Activated CD8-positive, alpha-beta memory T cell treated with anti-CD3 and anti-CD28 coated beads for 4 hours (primary cell): Measurements from ENCODE around the gene SIK3.
A peak's percentile ranks its signal among the peaks of the same experiment; 100 is the strongest.

Experiments
- DNase-seq, 2 donors: peaks; one replicate each; pipeline ENCODE4 v3.0.0-alpha.2; 2020; ENCODE audit warnings: low read depth in 2 of 2

Gene SIK3

DNA sequence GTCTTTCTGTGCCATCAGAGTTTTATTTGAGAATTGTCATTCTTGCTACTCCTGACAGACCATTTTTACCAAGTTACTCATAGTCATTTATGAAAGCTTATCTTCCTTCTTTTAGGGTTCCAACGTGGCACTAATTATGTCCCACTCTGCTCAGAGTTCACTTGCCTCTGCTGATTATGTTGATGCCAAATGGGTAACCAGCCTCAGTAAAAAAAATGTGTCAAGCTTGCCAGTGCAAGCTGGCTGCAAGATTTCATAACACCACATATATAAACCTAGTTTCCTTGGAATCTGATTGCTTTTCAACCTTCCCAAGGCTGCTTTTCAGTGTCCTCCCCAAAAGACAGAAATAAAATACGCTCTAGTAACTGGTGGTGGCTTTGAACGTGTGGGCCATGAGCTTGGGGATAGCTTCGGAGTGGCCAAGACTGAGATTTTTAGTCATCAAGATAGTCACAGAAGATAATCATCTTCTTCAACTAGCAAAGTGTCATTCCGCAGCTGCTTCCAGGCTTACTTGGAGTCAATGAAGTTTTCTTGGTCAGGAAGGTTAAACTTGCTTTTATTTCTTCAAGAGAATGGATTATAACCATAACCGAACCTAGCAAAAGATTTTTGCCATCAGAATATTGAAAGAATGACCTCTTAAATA lies 231.3 kb downstream of the SIK3 start:
- no peak for DNase-seq

DNA sequence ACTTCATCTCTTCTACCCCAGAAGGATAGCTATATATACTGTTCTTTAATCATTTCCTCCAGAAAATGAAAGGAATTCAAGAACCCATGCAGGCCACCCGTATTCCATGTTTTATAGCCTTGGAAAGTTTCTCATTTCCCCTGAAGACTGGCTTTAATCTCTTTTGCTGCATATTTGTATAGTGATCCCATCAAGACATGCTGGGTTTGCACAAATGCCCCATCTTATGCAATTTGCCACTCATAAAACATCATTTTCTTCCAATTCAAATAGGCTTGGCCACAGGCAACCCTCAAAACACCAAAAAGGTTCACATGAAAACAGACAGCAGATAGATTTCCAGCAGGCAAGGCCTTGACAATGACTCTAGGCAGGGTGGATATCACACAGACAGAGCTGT lies 232.5 kb downstream of the SIK3 start:
- DNase-seq, result no peak

DNA sequence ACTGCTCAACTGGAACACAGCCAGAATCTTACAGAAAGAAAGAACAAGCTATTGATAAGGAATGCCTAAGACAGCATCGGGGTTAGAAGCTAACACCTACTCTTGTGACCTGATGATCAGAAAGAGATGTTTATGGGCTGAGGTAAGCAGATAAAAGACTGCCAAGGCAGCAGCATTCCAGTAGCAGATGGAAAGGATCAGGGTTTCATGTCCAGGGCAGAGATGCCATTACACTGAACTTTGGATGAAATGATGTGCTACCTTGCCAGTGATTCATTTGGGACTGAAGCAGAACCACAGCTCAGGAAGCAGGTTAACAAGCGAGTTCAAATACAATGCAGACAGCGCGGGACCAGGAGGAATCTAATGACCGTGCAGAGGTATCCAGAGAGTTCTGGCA lies 233.7 kb downstream of the SIK3 start:
- no peak for DNase-seq

DNA sequence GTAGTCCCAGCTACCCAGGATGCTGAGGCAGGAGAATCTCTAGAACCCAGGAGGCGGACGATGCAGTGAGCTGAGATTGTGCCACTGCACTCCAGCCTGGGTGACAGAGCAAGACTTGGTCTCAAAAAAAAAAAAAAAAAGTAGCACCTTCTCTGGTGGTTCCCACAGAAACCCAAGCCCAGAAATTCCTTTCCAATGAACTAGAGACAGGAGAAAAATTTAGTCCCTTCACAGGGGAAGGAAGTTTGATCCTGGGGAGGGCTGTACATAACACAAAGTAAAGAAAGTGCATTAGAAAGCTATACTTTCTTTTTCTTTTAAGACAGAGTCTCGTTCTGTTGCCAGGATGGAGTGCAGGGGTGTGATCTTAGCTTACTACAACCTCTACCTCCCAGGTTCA lies 235.3 kb downstream of the SIK3 start:
- DNase-seq, result no peak

DNA sequence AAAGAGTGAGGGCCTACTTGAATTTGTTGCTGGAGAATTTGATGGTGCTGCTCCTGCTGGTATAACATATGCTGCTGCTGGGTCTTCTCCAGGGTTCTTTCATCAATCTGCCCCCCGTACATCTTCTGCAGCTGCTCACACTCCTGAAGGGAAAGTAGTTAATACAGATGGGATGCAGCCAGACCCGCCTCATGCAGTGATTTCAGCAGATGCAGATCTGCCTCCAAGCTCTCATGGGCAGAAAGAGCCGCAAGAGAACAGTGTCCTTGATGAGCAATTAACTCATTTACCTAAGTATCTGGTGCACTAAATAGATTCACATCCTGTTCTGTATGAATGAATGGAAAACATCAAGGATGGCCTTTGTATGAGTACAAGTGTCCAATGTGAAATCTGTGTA lies 236.0 kb downstream of the SIK3 start:
- no peak for DNase-seq

DNA sequence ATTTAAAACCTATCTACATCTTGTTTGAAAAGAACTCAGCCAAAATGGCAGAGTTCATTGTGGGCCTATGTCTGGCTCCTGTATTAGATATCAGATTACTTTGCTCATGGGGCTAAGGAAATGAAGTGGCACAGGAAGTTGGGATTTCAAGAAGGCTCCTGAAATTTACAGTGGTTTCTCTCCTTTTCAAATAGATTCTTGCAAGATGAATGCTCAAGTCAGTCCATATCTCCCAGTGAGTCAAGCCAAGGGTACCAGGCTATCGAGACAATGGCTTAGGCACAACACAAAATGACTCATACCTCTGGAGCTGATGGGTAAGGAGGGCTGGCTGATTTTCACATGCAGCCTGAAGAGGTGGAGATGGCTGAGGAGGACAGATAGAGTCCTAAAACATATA lies 236.7 kb downstream of the SIK3 start:
- no peak for DNase-seq

DNA sequence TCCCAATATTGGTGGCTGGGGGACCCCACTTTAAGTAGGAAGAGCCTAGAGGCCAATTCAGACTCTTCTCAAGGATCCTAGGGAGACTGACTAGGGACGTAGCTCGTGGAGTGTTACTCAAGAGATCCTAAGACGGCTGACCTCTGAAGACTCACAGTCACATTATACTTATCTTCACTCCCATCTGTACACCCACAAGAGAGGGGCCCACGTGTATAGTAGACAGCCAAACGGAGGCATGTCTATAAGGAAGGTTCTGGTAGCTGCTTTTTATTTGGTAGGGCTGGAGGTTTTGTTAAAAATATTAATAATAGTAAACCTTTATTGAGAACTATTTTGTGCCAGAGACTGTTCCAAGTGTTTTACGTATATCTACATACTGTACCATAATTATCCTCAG lies 237.9 kb downstream of the SIK3 start:
- DNase-seq, result no peak

DNA sequence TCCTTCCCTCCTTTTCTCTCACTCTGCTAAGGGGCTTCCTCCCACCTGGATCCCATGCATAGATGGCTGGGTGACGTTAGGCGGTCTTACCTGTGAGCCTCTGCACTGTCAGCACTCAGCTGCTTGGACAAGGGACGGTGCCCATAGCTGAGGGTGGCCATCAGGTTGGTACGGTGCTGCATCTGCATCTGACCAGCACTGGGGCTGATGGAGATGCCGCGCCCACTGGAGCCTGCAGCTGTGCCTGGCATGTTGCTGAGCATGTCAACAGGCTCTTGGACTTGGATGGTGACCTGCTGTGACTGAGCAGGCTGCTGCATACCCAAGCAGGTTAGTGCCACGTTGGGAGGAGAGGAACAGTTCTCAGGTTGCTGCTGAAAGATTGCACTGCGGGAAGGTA lies 239.1 kb downstream of the SIK3 start:
- DNase-seq, result no peak

DNA sequence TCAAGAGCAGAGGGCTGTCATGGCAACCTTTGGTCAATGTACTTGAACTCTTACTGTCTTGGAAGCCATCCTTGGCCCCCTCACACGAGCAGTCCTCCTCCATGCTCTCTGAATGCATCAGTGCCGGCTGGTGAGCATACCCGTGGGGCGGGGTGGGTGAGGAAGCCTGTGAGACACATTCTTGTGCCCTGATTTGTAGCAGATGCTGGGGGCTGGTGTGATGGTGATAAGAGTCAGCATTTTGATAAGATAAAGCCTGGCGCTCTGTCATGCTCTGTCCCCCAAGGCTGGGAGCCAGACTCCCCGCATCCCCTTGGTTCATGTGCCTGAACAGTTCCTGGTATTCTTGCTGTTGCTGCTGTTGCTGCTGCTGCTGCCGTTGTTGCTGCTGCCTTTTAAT lies 240.3 kb downstream of the SIK3 start:
- no peak for DNase-seq

DNA sequence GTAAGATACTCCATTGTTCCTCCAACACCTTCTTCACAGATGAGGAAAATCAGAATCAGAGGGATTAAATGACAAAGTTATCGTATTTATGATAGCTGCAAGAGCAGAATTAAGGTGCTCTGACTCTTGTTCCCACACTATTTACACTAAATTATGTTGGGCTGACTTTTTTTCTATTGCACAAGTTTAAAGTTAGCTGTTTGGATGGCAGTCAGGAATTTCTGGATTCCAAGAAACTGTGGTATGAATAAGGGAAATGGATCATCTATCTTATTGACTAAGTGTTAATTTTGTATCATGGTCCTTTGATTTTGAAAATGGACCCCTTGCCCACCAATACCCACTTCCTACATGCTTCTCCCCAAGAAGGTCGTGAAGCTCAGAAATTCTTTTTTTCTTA lies 240.9 kb downstream of the SIK3 start:
- DNase-seq, result no peak

DNA sequence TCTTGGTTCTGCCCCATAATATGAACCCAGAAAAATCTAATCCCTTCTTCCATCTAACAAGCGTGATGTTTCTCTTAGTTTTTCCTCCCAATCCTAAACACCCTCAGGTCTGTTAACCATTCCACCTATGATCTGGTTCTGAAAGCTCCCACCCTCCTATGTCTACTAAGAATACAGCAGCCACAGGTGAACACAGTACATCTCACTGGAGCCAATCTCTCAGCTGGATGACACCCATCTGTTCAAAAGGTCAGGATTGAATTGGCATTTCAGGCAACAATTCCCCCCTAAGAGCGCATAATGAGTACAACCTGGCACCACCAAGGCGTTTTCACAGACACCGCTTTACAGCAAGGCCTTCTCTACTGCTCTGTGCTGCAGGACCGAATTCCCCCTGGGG lies 241.8 kb downstream of the SIK3 start:
- no peak for DNase-seq

DNA sequence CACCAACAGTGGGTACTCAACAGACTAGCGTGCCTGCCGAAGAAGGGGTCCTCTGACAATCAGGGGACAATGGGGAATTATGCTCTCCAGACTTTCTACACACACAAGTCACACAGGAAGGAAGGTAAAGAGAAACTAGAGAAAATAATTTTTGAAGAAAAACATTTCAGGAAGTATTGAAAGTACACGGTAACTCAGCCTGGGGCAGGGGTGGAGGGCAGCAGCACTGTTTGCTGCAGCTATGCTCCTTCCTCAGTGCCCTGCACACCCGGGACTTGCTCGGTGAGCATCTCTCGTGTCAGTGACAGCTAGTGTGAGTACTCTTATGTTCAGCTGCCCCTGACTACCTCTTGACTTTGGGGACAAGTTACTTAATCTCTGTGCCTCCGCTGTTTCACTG lies 242.8 kb downstream of the SIK3 start:
- no peak for DNase-seq

DNA sequence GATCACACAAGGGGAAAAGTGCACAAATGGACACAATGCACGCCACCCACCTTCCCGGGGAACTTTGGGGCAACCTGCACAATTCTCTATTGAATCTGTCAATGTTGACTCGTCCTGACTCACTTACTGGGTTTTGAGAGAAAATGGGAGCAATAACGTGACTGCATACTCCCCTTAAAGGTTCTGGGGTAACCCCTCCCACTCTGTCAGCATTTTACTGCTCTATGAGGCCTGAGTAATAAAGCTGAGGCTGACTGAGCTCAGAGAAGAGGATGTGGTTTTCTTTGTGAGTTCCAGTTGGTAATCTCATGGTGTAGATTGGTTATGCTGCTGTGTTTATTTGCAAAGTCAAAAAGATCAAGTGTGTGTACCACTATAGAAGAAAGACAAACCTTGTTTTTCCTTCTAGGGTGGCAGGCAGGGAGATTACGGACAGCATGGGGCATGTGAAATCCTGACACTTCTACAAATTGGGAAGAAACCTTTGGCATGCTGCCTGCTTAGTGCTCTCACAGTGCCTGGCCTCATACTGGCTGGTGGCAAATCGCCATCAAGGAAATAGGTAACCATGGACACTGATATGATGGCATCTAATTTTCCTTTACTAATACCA lies 244.7 kb downstream of the SIK3 start:
- DNase-seq, result peak; percentile 28 to 36

DNA sequence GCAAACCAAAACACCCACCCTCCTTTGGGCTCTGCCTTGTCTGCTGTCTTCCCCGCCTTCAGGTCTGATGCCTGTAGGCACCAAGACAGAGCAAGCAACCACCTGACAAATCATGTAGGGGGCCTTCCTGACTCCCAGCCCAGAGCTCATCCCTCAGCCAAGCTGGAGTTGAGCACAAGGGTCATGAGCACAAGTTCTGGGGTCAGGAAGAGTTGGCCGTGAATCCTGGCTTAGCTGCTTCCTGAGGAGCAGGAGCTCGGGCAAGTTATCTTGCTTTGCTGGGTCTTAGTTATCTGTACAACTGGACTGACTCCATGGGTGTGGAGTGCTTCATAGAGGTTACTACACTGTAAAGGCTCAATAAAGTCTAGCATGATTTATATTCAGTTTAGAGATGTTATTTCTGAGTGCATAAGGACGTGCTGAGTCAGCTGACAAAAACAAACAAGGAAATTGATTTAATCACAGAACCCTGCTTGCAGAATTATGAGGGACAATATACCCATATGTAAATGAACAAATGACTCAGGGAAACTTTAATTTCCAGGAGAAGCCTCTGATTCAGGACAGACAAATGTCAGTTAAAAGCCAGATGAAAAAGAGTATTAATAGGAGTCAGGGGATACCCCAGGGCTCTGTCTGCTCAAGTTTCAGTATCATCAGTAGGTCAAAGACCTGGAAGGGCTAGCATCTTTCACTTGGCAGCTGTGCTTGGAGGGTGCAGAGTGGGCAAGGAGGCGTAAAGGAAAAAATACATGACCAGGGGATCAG lies 245.8 kb downstream of the SIK3 start:
- no peak for DNase-seq

DNA sequence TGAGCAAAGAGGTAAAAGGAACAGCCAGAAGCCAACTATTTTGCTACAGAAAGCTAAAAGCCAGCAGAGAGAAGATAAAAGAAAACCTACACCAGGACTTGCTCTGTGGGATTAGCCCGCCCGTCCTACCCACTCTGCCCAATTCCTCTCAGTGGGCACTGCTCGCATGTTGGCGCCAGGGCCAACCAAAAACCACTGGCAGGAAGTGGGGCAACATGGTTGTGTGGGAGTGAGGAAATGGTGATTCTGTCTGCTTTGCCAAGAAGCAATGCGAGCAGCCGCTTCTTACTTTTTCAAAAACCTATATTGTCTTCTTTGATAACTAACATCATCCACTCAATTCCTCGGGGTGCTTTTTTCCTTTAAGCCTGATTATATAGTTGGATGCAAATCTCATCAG lies 246.6 kb downstream of the SIK3 start:
- peak; percentile 24 to 25 for DNase-seq

DNA sequence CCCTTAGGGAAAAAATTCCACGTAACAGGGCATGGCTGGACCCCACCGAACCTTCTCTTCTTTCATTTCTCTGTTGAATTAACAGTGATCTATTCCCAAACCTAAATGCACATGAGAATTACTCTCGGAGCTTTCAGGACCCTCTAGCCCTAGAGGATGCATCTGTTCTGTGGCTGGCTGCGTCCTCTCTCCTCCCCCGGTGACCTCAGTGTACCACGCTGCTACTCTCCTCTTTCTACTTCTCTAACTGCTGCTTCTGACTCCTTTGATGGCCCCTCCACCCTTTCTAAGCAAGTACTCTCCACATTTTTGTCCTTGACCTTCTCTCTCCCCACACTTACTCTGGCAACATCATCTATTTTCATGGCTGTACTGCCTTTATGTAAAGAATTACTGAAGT lies 248.7 kb downstream of the SIK3 start:
- DNase-seq, result no peak

DNA sequence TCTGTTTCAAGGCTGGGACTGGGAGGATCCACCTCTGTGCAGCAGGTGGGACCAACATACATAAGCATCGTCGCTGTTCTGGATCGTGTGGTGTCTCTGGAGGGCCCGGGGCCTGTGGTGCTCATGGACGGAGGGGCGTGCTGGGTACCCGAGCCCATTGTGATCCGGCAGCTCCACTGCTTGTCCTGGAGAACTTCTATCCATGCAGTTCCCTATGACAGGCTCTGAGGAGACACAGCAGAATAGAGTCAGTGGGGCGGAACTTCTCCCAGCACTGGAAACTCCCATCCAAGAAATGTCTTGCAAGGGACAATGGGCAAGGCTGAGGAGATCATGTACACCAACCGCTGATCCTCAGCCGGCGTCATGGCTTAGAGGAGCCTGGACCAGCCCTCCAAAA lies 249.2 kb downstream of the SIK3 start:
- DNase-seq, result no peak

DNA sequence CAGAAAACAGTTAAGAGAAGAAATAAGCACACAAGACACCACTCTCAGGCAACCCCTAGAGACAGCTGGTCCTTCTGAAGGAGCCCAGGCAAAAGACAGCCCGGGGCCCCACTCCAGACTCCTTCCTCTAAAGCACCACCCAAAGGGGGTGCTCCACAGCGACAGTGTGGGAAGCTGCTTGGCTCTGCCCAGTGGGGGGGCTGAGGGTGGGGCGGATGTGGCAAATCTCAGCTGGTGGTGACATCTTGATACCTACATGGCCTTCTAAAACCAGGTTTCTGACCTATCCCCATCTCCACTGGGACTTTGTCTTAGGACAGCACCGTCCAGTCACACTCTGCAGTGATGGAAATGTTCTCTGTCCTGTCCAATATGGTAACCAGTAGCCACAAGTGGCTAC lies 250.6 kb downstream of the SIK3 start:
- no peak for DNase-seq

DNA sequence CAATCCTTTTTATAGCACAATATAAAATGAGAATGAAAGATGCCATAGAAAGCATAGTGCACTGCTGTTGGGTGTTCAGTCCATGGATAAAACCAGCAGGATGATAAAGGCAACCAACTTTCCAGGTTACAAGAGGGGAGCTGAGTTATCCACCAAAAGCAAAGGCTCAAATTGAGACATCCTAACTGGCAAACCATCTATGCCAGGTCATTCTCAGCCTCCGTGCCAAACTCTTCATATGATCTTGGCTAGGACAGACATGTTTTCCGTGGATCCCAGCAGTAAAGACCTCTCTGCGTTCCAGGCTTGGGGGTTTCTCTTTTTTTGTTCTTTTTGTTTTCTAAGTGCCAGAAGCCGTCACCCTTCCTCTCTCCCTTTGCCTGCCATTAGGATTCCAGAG lies 253.5 kb downstream of the SIK3 start:
- no peak for DNase-seq

DNA sequence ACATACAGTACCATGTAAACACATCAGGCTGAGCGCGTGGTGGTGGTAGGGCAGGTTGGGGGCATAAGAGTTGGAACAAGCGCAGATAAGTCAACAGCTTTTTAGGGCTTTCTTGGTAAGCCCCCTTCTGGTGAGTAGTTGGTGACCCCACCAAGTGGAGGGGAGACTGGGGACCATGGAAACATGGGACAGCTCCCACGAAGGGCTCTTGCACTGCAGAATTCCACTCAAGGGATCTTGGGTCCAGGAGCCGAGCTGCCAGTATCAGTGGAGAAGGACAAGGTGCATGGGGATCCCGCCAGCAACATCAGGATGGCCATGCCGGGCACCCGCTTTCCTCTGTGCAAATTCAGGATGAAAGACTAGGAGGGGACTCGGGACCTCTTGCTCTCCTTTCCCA lies 254.6 kb downstream of the SIK3 start:
- no peak for DNase-seq

DNA sequence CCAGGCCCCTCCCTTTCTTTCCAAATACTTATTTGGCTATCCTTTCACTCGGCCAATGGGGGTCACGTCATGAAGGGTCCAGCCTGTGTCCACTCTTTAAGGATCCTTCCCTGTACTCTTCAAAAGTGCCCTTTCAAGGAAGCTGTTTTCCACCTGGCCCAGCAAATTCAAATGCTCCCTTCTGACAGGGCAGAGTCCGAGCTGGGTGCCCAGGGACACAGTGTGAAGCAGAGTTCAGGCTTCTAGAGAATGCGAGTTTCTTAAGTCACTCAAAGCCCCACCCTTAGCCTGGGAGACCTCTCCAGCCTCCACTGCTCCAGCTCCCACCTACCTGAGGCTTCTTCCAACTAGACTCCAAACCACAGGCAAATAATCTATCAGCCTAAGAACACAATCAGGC lies 255.3 kb downstream of the SIK3 start:
- DNase-seq, result no peak

DNA sequence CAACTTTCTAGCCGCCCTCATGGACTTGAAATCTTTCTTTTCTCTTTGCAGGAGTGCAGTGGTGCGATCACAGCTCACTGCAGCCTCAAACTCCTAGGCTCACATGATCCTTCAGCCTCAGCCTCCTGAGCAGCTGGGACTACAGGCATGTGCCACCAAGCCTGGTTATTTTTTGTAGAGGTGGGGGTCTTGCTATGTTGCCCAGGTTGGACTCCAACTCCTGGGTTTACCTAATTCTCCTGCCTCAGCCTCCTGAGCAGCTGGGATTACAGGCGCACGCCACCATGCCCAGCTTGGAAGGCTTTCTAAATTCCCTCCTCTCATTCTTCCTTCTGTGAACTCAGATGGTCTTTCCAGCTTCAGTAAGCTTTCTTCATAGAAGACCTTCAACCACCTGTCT lies 256.1 kb downstream of the SIK3 start:
- no peak for DNase-seq

DNA sequence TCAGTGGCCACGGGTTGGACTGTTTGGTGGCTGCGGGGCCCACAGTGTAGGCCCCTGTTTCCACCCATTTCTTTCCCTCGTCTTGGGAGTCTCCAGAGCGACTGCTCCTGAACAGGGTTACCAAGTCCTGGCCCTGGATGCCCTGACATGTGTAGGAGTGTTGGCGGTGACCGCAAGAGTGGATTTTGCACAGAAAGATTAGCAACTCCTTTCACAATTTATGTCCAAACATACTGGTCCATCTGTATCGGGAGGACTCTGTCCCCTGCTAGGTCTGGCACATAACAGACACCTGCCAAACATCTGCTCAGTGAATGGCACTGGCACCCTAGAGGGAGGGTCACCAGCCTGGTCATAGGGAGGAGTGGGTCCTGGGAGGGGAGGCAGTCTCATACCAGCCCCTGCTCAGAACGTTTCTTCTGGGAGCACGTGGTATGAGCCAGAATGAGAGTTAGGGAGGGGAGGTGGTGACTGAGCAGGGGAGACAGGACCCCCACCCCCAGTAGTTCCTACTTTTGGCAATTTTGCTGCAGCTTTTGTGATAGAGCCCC lies 257.4 kb downstream of the SIK3 start:
- no peak for DNase-seq
